Activated T-cell treated with anti-CD3 and anti-CD28 coated beads for 4 hours (primary cell): Measurements from ENCODE around the gene COL5A2.

Source experiments
- DNase-seq: peaks from one replicate; pipeline ENCODE4 v3.0.0-alpha.2; 2020

The COL5A2 gene

GRCh38 chr2:189178054-189178453, 1.5 kb downstream of the COL5A2 start:
- no peak for DNase-seq

DNA sequence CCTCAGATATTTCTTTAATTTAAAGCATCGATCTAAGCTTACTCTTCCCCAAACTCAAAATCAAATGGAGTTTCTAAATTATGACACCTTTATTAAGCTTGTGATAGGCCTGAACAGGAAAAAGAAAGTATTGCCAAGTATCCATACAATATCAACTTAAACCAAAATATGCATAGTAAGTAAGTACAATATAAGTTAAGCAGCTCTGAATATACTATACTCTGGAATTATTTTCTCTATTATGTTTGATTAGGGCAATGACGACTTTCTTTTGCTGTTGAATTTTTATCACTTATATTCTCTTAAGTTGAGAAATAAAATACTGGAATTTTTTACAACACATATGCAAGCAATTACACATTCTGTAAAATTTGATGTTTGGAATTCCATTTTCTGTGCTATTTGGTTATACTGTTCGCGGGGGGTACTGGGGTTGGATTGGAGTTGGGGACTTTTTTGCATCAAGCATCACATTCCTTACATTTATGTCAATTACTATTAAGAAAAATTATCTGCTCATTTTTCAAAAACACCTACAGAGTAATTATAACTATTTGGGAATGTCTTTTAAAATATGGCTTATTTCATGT, 2.2 kb downstream of the COL5A2 start:
- DNase-seq = no peak

- no peak for DNase-seq
Measured at GRCh38 chr2:189176516-189176915, 3.0 kb downstream of the COL5A2 start.

GRCh38 chr2:189175869-189176433, 3.6 kb downstream of the COL5A2 start:
- DNase-seq = no peak

DNA sequence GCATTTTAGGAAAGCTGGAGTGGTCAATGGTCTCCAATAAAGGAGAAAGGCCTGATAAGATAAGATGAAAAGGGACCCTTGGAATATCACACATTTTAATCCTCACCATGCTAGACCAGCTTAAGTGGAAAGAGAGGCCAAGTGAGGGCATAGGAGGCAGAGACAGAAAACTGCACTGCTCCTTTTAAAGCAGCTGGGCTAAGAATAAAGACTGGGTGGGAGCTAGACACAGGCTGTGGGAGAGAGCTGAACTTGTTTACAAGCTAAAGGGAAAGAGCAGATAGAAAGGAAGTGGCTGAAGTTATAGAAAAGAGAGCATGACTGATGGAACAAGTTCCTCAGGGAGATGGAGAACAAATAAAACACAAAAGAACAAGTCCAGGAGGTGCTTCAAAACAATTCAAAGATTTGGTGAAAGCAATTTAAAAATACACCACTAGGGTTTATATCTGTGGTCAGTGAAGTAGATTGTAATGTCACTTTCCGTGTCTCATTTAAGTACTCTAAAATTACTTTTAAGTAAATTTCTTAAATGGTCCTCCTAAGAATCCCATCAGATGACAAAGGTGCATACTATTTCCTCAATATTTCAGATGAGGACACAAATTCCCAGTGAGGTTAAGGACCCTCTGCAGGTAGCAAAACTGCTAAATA, 7.5 kb downstream of the COL5A2 start:
- no peak for DNase-seq

DNA sequence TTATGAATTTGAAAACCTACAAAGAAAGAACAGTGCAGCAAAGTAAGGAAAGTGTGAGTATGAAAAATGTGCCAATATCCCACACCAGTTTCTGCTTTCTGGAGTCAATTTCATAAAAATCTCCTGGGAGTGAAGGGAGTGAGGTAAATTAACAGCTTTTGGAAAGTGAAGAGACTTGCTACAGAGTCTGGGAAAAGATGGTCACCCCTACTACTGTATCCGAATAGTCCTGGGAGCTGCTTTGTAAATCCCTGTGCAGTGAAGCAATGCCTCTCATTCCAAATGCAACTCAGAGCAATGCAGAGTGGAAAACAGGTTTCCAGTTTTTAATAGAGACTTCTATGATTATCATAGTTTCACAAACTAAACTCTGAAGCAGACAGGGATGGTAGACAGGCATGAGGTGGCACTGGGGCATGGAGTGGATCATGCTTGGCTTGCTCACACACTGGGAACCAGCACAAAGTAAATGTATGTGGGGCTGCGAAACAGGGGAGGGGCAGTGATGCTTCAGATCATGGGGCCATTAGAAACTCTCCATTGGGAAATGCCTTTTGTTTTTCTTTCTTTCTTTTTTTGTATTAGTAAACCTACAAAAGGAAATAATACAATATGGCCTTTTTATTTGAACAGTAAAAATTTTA, 10.6 kb downstream of the COL5A2 start:
- no peak for DNase-seq

- DNase-seq = no peak
Measured at GRCh38 chr2:189165656-189166380, 13.7 kb downstream of the COL5A2 start.

DNA sequence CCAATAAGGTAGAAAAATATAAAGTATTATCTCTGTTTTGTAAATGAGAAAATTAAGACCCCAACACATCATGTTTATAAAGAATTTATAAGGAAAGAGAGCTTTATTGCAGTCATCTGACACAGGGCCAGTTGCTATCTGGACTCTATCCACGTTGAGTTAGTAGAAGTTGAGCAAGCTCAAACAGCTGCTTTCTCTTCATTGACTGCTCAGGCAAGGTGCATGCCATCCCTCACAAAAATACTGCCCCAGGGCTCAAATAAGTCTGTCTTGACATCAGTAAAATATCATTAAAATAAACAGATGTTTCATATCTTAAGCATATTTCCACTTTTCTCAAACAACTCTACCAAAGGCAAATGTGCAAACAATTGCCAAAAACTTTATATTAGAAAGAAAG, 14.8 kb downstream of the COL5A2 start:
- no peak for DNase-seq

- DNase-seq = no peak
Measured at GRCh38 chr2:189163889-189164288, 15.7 kb downstream of the COL5A2 start.

- no peak for DNase-seq
Measured at GRCh38 chr2:189162566-189162965, 17.0 kb downstream of the COL5A2 start.

- DNase-seq = no peak
Measured at GRCh38 chr2:189161894-189162293, 17.7 kb downstream of the COL5A2 start.

- DNase-seq = no peak
Measured at GRCh38 chr2:189159717-189160116, 19.8 kb downstream of the COL5A2 start.

DNA sequence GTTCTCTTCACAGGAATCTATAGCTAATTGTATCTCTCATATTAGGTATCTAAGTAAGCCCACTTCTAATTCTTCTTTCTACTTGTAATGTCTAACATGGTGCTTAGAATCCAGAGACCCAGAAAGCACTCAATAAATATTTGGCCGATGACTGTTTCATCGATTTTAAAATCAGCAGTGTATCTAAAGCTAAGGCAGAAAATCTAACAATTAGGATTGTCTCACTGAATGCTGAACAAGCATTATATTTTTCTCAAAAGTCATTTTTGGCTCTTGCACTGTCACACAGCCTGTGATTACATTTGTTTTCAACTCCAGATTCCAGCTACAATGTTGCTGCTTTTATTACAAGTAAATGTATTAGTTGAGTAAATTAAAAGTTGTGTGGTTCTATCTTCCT, 20.3 kb downstream of the COL5A2 start:
- no peak for DNase-seq

DNA sequence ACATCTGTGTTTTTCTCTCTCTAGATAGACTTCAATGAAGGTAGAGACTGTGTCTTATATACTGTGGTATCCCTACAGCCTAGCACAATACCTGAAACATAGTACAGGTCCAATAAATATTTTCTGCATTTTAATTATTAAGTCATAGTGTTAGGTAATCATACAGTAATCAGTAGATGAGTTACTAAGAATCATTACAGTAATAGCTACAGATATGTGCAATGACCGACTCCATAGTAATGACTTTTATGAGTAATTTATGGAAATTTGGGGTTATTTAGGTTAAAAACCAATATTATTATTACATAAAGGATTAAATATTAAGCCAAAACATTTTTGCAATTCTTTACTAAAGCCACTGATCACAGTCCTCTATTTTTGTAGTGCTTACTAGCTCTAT, 21.6 kb downstream of the COL5A2 start:
- no peak for DNase-seq

DNA sequence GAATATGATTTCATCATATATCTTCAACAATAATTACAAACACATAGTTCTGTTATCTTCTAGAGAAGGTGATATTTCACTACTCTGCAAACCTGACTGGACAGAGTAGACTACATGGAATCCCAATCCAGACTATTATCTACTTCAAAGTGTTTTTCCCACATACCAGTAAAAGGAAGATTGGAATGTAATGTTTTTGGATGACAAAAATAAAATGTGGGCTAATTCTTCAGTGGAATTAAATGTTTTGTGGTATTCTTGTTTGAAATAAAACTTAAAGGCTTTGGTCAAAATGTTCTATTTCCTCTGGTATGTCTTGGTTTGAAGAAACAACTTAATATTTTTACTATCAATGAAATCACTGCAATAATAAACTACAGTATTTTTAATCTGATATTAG, 22.1 kb downstream of the COL5A2 start:
- no peak for DNase-seq

GRCh38 chr2:189155795-189156194, 23.8 kb downstream of the COL5A2 start:
- DNase-seq = no peak

DNA sequence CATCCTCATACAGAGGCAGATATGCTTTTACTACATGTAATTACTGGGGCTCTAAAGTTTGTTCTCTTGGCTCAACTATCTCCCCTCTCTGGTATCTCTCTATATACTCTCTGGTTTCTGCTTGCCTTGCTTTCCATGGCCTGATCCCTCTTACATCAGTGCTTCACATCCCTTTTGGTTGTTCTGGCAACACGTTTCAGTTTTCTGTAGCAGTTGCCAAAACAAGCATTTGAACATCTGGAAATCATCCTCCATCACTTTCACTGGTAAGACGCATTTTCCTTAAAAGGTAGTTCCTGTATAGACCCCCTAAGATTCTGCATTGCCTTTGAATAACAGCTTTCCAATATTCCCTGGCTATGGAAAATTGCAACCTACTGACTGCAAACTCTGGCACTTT, 25.9 kb downstream of the COL5A2 start:
- no peak for DNase-seq

DNA sequence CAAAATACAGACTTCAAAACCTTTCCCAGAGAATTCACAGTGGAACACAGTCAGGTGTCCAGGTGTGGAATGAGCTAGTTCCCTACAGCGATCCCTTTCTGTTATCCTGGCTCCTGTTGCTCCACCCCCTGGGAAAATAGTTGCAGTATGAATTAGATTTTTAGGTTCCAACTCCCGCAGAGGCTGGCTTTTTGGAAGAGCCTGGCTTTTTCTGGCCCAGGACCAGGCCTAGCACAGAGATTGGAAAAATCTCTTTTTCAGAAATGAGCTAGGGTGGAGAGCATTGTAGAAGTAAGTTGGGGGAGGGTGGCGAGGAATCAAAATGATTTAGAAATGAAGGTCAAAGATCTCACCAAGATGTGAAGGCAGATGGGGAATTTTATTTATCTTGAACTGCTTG, 27.1 kb downstream of the COL5A2 start:
- DNase-seq = no peak

GRCh38 chr2:189151906-189152305, 27.7 kb downstream of the COL5A2 start:
- DNase-seq = no peak

DNA sequence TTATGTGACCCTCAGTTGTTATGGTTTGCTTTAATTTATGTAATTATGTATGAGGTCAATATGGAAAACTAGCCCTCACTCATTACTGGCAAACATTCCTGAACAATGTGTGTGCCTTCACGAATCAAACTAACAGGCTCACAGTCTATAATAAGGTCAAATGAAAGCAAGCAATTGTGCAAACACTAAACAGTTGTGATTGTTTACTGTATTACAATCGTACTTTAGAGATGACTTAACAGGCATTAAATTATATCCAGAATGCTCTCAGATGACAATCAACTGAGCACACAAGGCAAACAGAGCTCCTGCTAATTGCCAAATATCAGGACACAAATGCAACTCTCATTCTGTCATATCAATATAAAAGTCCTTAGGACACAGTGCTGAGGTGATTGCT, 29.5 kb downstream of the COL5A2 start:
- DNase-seq = no peak

DNA sequence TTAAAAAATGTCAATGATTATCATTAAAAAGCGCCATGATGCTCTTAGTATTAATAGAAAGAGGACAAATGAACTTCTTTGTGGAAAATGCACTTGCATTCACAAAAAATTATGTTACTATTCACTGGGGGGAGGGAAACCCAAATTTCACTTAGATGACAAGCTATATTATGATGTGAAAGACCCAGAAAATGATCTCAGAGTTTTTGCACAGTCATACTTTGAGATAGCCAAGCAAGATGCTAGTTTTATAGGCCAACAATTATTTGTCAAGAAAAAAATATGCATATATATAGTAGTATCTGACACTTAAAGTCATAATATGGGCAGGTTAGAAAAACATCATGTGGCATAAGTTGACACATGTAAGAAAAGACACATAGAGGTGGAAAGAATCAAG, 31.6 kb downstream of the COL5A2 start:
- DNase-seq = no peak

DNA sequence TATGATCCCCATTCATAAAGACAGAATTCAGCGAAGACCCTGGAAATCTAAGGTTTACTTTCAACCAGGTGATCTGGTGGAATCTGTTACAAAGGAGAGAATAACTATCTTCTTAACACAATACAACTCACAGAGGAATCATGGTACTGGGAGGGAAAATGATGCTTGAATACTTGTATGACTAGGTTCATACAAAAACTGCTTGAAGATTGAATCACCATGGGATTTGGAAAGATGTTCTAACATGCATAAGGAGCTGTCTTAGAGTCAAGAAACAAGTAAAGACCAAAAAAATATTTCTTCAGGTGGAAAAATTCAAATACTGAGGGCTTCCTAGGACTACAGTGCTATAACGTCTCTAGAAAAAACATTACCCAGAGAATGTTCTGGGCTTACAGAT, 32.2 kb downstream of the COL5A2 start:
- no peak for DNase-seq

DNA sequence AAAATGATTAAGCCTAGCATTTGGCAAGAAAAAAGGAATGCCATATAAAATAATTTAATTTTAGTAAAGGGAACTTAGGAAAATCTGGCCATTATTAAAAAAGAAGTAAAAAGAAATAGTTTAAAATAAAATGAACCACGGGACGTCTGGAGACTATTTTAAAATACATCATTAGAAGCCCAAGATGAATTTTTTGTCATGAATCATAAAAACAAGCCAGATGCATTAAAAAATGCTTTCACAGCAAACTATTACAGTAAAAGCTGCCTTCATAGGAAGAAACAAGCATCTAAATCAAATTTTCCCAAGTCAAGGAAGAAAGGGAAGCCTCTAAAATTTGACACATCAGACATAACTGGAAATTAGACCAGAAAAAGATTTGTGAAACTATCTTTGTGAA, 33.0 kb downstream of the COL5A2 start:
- no peak for DNase-seq
